HG02973 (cell line): ENCODE data around the gene ZNF700.
"Not testable (repeated sequence)": the region's sequence is repeated elsewhere in the genome, so short reads cannot be mapped to it uniquely, and the experiment has no call there.

Experiments used
- ATAC-seq: cut with Tn5 transposase; IDR thresholded peaks from one replicate; pipeline ENCODE4 v1.9.1; 2021; ENCODE audit warnings: moderate library complexity; ENCODE audit not compliant: unreplicated experiment

The ZNF700 gene

DNA sequence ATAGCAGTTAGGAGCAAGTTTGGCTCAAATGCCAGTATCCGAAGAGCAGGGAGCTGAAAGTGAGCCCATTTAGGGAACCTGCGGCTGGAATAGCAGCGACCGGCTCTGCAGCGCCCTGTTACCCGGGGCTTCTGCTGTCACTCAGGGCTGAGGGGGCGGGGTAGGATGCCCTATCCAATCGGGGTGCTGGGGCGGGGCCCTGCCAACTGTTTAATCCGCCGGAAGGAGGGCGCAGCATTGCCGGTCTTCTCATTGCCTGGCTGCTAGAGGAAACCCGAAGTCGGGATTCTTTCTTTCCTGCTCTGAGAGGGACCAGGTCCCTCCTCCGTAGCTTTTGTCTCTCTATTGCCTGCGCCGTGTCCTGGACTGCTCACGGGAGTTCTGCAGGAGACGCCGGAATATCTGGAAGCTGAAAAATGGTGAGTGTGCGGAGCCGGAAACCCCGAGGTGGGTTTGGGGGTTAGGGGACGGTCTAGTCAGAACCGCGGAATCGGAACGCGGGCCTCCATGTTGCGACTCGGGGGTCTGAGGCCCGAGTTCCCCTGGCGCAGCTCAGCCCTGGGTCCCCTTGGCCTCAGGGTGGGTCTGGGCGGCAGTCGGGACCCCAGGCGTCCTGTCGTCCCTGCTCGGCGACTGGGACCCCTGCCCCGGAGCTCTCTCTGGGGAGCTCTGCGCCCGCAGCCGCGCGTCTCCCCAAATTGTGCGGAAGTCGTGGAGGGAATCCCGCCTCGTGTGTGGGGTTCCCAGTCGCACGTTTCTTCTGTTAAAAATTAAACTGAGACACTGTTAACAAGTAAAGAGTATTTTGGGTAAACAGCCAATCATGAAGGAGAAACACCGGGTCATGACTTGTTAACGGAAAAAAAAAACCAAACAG is 62.7 kb downstream of the ZNF700 start:
- no peak for ATAC-seq

DNA sequence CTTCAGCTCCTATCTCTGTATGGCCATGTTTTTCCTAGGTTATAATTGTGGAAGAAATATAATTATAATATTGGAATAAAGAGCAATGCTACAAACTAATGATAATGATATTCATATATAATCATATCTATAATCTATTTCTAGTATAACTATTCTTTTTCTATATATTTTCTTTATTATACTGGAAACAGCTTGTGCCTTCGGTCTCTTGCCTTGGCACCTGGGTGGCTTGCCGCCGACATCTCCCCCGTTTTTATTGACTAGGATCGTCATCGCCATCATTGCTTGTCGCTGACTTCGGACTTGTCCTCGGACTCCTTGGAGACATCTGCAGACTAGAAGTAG is 64.2 kb downstream of the ZNF700 start:
- no peak for ATAC-seq

DNA sequence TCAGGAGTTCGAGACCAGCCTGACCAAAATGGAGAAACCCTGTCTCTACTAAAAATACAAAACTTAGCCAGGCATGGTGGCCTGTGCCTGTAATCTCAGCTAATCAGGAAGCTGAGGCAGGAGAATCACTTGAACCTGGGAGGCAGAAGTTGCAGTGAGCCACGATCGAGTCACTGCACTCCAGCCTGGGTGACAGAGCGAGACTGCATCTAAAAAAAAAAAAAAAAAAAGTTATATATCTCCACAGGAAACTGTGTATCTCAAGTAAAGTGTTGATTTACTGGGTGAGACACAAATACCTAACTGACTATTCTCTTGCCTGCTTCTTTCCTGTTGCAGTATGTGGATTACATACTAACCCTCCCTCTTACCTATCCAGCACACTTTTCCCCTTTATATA is 67.0 kb downstream of the ZNF700 start:
- not testable (repeated sequence) for ATAC-seq

DNA sequence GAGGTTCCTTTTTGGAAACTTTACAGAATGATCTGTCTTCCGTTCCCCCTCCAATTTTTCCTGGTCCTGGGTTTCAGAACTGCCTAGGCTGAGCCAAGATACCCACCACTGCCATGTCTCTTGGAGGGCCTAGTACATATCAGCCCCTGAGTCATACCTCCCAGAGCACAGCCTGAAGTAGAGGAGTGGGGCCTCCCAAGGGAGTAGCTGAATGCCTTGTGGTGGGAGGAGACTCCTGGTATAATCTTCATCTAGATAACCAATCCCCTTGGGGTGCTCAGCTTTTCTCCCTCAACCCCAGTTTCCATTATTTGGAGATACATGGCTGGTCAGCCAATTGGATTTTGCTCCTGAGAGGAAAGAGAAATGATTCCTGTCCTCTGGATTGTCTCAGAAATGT is 70.3 kb downstream of the ZNF700 start:
- ATAC-seq, result no peak
